Mammary microvascular endothelial cell (primary cell): Measurements from ENCODE around the gene KCND3. TPM values are rescaled to one million over a fixed set of nuclear protein-coding genes. Genes with fewer than 3 reads are reported as not detected.

ENCODE experiments used
- total RNA-seq: library from RNA; depleted of rRNA; stranded (reverse); fragments of >200 nt; gene quantifications from 2 replicates; pipeline ENCODE4 v1.2.3, GENCODE V29; 2015

KCND3 gene
- total RNA-seq: 0.05 and 0.07 TPM in 2 replicates

GRCh38 chr1:111989531-111990025 is at the start of gene KCND3:
TSS of gene KCND3 (minus strand) at chr1:111989668.

DNA sequence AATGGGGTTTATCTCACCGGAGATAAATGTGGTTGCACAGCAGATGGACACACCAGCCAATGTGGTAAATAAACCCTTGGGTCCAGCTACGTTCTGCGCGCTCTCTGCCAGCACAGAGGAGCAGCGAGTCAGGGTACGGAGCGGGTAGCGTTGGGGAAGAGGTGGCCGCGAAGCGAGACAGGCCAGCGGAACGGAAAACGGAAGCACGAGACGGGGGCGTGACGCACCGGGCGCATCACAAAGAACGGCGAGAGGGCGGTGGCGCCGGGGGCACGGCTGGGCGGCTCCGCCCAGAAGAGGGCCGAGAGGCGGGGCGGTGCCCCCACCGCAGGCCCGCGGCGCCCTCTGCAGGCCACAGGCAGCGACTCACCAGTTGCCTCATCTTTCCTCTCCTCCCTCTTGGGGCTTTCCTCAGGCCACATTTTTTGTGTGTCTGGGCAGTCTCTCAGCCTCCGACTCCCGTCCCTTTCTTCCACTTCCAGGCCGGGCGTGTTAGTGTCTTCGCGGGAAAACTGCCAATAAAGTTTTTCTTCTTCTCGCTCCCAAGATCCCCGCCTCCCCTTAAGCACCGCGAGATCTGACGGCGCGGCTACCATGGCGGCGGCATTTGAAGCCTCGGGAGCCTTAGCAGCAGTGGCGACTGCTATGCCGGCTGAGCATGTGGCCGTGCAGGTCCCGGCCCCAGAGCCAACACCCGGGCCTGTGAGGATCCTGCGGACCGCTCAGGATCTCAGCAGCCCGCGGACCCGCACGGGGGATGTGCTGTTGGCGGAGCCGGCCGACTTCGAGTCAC is 233.9 kb downstream of the KCND3 start, which contains the start of gene DDX20:
Gene DDX20 (plus strand): TSS at position 571 of the 793 bp plus-strand sequence. CDS start 24 bp downstream, at position 595.

DNA sequence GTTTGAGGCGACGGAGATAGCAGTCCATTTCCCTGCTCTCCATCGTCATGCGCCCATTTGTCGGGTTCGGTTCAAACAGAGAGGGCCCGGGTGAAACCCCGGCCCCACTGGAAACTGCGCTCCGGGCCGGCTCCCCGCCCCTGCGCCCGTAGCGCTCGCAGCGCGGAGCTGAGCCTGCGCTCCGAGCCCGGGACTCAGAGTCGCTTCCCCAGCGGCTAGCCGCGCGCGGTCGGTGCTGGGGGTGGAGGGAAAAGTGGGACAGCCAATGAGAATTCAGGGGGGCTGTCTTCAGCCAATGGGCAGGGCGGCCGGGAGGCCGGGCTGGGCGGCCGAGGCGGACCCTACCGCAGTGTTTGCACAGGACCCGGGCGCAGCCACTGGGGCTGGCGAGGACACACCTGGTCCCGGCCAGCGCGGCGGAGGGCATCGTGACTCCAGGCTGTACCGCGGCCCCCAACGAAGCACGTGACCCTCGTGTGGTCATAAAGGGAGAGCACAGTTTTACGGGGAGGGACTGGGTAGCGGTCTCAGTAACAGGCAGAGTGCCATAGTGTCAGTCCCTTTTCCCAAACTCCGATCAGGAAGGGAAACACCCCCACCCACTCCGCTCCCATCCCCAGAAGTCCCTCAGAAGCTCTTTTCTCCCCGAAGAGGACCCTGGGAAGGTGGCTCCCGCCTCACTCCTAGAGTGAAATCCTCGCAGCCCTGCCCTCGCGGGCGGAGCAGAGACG is 250.1 kb downstream of the KCND3 start, which contains the start of gene INKA2:
Gene INKA2 (minus strand): TSS at position 202 of the 731 bp plus-strand sequence. CDS start 153 bp downstream, at position 49.

Other genes with a start within 250 kb of the KCND3 start
- gene DDX20, start 233.8 kb downstream of the KCND3 start, total RNA-seq: 16.0 and 19.5 TPM in 2 replicates